HCT116 (cell line): ENCODE results near the gene DPF1.

Experiments used
- CEBPB ChIP-seq: IDR thresholded peaks from 2 replicates; pipeline ENCODE4 v1.6.1; 2012; ENCODE audit warnings: low read depth
- CTCF ChIP-seq, 3 experiments: fragments of 200-600 bp in 1 of 3; sonication (generic) in 1 of 3; IDR thresholded peaks in 2 of 3; conservative IDR thresholded peaks in 1 of 3; 2 replicates each; pipeline ENCODE4 v1.5.1; 2012 to 2017; ENCODE audit warnings: low read depth in 2 of 3, low read length in 2 of 3, antibody characterized with exemption in 1 of 3, borderline replicate concordance in 1 of 3, control low read depth in 1 of 3, mild to moderate bottlenecking in 1 of 3, mixed read lengths in 1 of 3, mixed run types in 1 of 3, moderate library complexity in 1 of 3; ENCODE audit not compliant: insufficient read depth in 1 of 3
- EZH2 ChIP-seq: fragments of 200-600 bp; sonication (generic); IDR thresholded peaks from 2 replicates; pipeline ENCODE4 v1.6.1; 2017; ENCODE audit warnings: antibody characterized with exemption, mixed run types
- FOSL1 ChIP-seq: IDR thresholded peaks from 2 replicates; pipeline ENCODE4 v1.6.1; 2012; ENCODE audit warnings: low read depth
- MAX ChIP-seq: IDR thresholded peaks from 2 replicates; pipeline ENCODE4 v1.6.1; 2012
- POLR2A ChIP-seq: IDR thresholded peaks from 2 replicates; pipeline ENCODE4 v1.7.0; 2011; ENCODE audit warnings: borderline replicate concordance; ENCODE audit not compliant: insufficient read depth, insufficient read length; ENCODE audit errors: extremely low read depth
- POLR2AphosphoS5 ChIP-seq: IDR thresholded peaks from 2 replicates; pipeline ENCODE4 v1.6.1; 2011; ENCODE audit warnings: mild to moderate bottlenecking, low read depth, low read length, moderate library complexity
- RAD21 ChIP-seq: IDR thresholded peaks from 2 replicates; pipeline ENCODE4 v1.6.1; 2012; ENCODE audit warnings: low read depth, mild to moderate bottlenecking
- REST ChIP-seq: IDR thresholded peaks from 2 replicates; pipeline ENCODE4 v1.6.1; 2012; ENCODE audit warnings: low read depth

GRCh38 chr19:38197937-38198704 is 25.9 kb downstream of the DPF1 start:
- TF ChIP-seq CTCF (IDR thresholded peaks at IDR 0.05 in 2 of 3, conservative IDR thresholded peaks at IDR 0.05 in 1 of 3; ENCODE audit: borderline replicate concordance in 1 of 3, insufficient read depth in 1 of 3, low read depth in 2 of 3, low read length in 2 of 3), result no peak
- TF ChIP-seq FOSL1, result no peak
- no peak for TF ChIP-seq RAD21
- no peak for TF ChIP-seq POLR2AphosphoS5
- no peak for TF ChIP-seq EZH2
- no peak for TF ChIP-seq MAX
- TF ChIP-seq REST, result no peak
- no peak for TF ChIP-seq POLR2A
- no peak for TF ChIP-seq CEBPB
